NCI-H524 treated with DMSO at 0.1 percent for 48 hours (cell line): Measurements from ENCODE around the gene ZFHX3.

Experiments
- DNase-seq: peaks from one replicate; lab custom pipeline; 2025; lab: John Stamatoyannopoulos, UW

The ZFHX3 gene

GRCh38 chr16:72974142-72974769 lies 73.7 kb downstream of the ZFHX3 start:
- no peak for DNase-seq

- DNase-seq: no peak
Observed at GRCh38 chr16:72972878-72973571, 74.9 kb downstream of the ZFHX3 start.

- no peak for DNase-seq
Observed at GRCh38 chr16:72971370-72971769, 76.6 kb downstream of the ZFHX3 start.

- peak; percentile 62 for DNase-seq
Observed at GRCh38 chr16:72970656-72971055, 77.3 kb downstream of the ZFHX3 start.

- DNase-seq: no peak
Observed at GRCh38 chr16:72969812-72970211, 78.1 kb downstream of the ZFHX3 start.

GRCh38 chr16:72969146-72969545 lies 78.8 kb downstream of the ZFHX3 start:
- DNase-seq: no peak

- no peak for DNase-seq
Observed at GRCh38 chr16:72967941-72968340, 80.0 kb downstream of the ZFHX3 start.

GRCh38 chr16:72963533-72964315 lies 84.2 kb downstream of the ZFHX3 start:
- DNase-seq: no peak

GRCh38 chr16:72962347-72962746 lies 85.6 kb downstream of the ZFHX3 start:
- no peak for DNase-seq

- no peak for DNase-seq
Observed at GRCh38 chr16:72961863-72962262, 86.1 kb downstream of the ZFHX3 start.

- peak; percentile 98 for DNase-seq
Observed at GRCh38 chr16:72961115-72961832, 86.7 kb downstream of the ZFHX3 start.

GRCh38 chr16:72960101-72960500 lies 87.8 kb downstream of the ZFHX3 start:
- DNase-seq: no peak

GRCh38 chr16:72959301-72959996 lies 88.5 kb downstream of the ZFHX3 start:
- DNase-seq: no peak

GRCh38 chr16:72958522-72959076 lies 89.3 kb downstream of the ZFHX3 start:
- no peak for DNase-seq

- DNase-seq: no peak
Observed at GRCh38 chr16:72957303-72958277, 90.3 kb downstream of the ZFHX3 start.

- DNase-seq: no peak
Observed at GRCh38 chr16:72956124-72957064, 91.5 kb downstream of the ZFHX3 start.

- DNase-seq: no peak
Observed at GRCh38 chr16:72952811-72953271, 95.1 kb downstream of the ZFHX3 start.

- no peak for DNase-seq
Observed at GRCh38 chr16:72952404-72952803, 95.5 kb downstream of the ZFHX3 start.

- no peak for DNase-seq
Observed at GRCh38 chr16:72951916-72952315, 96.0 kb downstream of the ZFHX3 start.
